OCI-LY1 (cell line): ENCODE results near the gene GIPC3.

Source experiments
- CTCF ChIP-seq: fragments of 200-600 bp; sonication (generic), shearing (Covaris generic); IDR thresholded peaks from 2 replicates; pipeline ENCODE4 v1.5.1; 2017; ENCODE audit warnings: mild to moderate bottlenecking, antibody characterized with exemption, low read length, moderate library complexity, mixed read lengths
- EZH2 ChIP-seq: fragments of 200-600 bp; sonication (generic), shearing (Covaris generic); IDR thresholded peaks from 2 replicates; pipeline ENCODE4 v1.8.0; 2017; ENCODE audit warnings: borderline replicate concordance, mixed run types, mild to moderate bottlenecking, antibody characterized with exemption, low read length, moderate library complexity, mixed read lengths

- TF ChIP-seq CTCF (no peak), EZH2 (no peak)
Observed at GRCh38 chr19:3611841-3612240, 26.6 kb downstream of the GIPC3 start.
